ENCODE data around the gene MID1. TPM values are rescaled to one million over a fixed set of nuclear protein-coding genes. Genes with fewer than 3 reads are reported as not detected.

MID1 gene
- total RNA-seq, 1 donor from 2014 or later = 32.8 TPM

GRCh38 chrX:10450959-10451355 is 169.4 kb downstream of the MID1 start:
- DNase-seq (ENCODE audit: low spot score in 2 of 2) = no peak
- Histone ChIP-seq H3K36me3 (no peaks in the 10 kb centered on the region), H3K4me1 (no peaks in the 10 kb centered on the region), H3K27ac (no peak overlapping the region), H3K27me3 (no peaks in the 10 kb centered on the region), H3K4me3 (no peak overlapping the region), H3K9me3 (no peaks in the 10 kb centered on the region)
- intact Hi-C loops (cut with DNase I) = no loop called here
- TF ChIP-seq CTCF (IDR thresholded peaks at IDR 0.05) = no peak

GRCh38 chrX:10450229-10450958 is 170.0 kb downstream of the MID1 start:
- Histone ChIP-seq H3K4me1 (no peaks in the 10 kb centered on the region), H3K36me3 (no peaks in the 10 kb centered on the region), H3K27ac (no peak overlapping the region), H3K27me3 (no peaks in the 10 kb centered on the region), H3K4me3 (no peak overlapping the region), H3K9me3 (no peaks in the 10 kb centered on the region)
- DNase-seq (ENCODE audit: low spot score in 2 of 2) = no peak
- intact Hi-C loops (cut with DNase I) = no loop called here
- TF ChIP-seq CTCF (IDR thresholded peaks at IDR 0.05) = no peak

- H3K4me3 ChIP-seq = no peak overlapping the region
- no peaks in the 10 kb centered on the region for H3K27me3 ChIP-seq
- no peak for DNase-seq (ENCODE audit: low spot score in 2 of 2)
- H3K36me3 ChIP-seq = no peaks in the 10 kb centered on the region
- H3K4me1 ChIP-seq = no peaks in the 10 kb centered on the region
- no peak for TF ChIP-seq CTCF (IDR thresholded peaks at IDR 0.05)
- H3K9me3 ChIP-seq = no peaks in the 10 kb centered on the region
- intact Hi-C loops (cut with DNase I) = no loop called here
- H3K27ac ChIP-seq = no peak overlapping the region
Measured at GRCh38 chrX:10447564-10448214, 172.7 kb downstream of the MID1 start.

GRCh38 chrX:10444204-10444603 is 176.2 kb downstream of the MID1 start:
- intact Hi-C loops (cut with DNase I) = no loop called here
- Histone ChIP-seq H3K4me3 (no peak overlapping the region), H3K27ac (no peak overlapping the region), H3K36me3 (no peaks in the 10 kb centered on the region), H3K27me3 (no peaks in the 10 kb centered on the region), H3K4me1 (no peaks in the 10 kb centered on the region), H3K9me3 (no peaks in the 10 kb centered on the region)
- DNase-seq (ENCODE audit: low spot score in 2 of 2) = no peak
- TF ChIP-seq CTCF (IDR thresholded peaks at IDR 0.05) = no peak

- Histone ChIP-seq H3K27ac (no peak overlapping the region), H3K4me1 (no peaks in the 10 kb centered on the region), H3K27me3 (no peaks in the 10 kb centered on the region), H3K9me3 (no peaks in the 10 kb centered on the region), H3K4me3 (no peak overlapping the region), H3K36me3 (no peaks in the 10 kb centered on the region)
- no peak for TF ChIP-seq CTCF (IDR thresholded peaks at IDR 0.05)
- intact Hi-C loops (cut with DNase I) = no loop called here
- DNase-seq (ENCODE audit: low spot score in 2 of 2) = no peak
Measured at GRCh38 chrX:10441464-10441863, 178.9 kb downstream of the MID1 start.

Data from ascending aorta (tissue), 2 donors.